GM18520 (cell line): Measurements from ENCODE around the gene MIEN1.
"Not testable (repeated sequence)": the region's sequence is repeated elsewhere in the genome, so short reads cannot be mapped to it uniquely, and the experiment has no call there.

Source experiments
- ATAC-seq: cut with Tn5 transposase; IDR thresholded peaks from one replicate; pipeline ENCODE4 v1.9.1; 2021; ENCODE audit not compliant: unreplicated experiment

MIEN1 gene

DNA sequence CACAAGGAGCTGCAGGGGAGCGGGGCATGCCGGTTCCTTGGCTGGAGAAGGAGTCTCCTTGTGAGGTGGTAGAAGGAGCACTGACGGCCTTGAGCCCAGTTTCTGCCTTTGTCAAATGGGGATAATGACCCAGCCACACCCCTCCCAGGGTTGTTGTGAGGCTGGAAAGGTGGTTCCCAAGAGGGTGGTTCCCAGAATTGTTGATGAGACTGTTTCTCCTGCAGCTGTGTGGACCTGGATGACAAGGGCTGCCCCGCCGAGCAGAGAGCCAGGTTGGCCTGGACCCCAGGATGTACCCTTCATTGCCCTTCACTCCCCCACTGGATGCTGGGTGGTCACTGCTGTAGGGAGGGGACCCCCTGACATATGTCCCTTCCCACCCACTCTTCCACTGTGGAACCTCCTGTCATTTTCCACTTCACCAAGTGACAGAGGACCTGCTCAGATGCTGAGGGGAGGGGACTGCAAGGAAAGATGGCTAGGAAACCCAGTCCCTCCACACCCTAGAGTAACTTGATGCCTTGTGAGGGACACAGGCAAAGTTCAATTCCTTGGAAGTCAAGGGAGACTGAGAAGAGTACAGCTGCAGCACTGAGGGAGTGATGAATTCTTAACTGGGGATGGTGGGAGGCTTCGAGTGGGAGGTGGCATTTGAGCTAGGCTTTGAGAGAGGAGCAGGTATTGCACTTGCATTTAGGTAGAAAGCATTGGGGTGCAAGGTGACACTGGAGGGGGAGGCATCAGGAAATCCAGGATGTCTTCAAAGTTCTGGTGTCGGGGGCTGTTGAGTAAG lies 10.6 kb downstream of the MIEN1 start:
- no peak for ATAC-seq

DNA sequence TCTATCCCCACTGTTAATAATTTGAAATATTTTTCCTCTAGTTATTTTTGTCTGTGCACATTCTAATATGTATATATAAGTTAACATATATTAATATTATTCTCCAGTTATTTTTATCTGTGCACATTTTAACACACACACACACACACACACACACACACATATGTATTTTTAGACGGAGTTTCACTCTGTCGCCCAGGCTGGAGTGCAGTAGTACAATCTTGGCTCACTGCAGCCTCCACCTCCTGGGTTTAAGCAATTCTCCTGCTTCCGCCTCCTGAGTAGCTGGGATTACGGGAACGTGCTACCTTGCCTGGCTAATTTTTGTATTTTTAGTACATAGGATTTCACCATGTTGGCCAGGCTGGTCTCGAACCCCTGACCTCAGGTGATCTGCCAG lies 12.7 kb downstream of the MIEN1 start:
- no peak for ATAC-seq

DNA sequence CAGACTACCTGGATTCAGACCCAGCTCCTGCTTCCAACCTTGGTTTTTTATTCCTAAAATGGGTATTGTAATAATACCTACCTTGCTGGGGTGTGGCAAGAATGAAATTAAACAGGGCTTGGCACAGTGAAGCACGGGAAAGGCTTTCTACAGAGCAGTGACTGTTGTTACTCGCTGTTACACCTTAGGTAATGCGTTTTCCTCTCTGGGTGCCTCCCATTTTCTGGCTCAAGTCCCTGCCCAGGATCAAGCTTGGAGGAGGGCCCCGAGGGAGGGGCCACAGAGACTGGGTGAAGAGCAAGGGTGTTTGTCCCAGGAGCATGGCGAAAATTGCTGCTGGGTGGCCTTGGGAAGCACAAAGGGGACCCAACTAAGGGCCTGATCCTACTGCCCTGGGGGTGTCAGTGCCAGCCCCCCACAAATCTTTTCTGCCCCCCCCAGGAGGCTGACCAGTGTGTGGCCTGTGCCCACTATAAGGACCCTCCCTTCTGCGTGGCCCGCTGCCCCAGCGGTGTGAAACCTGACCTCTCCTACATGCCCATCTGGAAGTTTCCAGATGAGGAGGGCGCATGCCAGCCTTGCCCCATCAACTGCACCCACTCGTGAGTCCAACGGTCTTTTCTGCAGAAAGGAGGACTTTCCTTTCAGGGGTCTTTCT lies 13.3 kb downstream of the MIEN1 start:
- no peak for ATAC-seq

DNA sequence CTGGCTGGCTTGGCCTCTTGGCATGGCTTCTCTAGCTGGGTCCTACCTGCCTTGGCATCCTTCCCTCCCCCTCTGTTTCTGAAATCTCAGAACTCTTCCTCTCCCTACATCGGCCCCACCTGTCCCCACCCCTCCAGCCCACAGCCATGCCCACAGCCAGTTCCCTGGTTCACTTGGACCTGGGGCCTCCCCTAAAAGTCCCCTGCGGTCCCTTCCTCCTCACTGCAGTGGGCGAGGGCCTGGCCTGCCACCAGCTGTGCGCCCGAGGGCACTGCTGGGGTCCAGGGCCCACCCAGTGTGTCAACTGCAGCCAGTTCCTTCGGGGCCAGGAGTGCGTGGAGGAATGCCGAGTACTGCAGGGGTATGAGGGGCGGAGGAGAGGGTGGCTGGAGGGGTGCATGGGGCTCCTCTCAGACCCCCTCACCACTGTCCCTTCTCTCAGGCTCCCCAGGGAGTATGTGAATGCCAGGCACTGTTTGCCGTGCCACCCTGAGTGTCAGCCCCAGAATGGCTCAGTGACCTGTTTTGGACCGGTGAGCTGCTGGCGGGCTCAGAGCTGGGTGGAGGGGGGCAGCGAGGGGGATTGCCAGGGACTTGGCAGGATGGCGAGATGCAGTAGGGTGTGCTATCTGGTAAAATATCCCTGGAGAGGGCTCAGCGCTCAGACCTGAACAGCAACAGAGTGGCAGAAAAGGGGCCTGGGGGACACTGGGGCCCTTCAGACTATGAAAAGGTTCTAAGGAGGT lies 14.1 kb downstream of the MIEN1 start:
- ATAC-seq = no peak

DNA sequence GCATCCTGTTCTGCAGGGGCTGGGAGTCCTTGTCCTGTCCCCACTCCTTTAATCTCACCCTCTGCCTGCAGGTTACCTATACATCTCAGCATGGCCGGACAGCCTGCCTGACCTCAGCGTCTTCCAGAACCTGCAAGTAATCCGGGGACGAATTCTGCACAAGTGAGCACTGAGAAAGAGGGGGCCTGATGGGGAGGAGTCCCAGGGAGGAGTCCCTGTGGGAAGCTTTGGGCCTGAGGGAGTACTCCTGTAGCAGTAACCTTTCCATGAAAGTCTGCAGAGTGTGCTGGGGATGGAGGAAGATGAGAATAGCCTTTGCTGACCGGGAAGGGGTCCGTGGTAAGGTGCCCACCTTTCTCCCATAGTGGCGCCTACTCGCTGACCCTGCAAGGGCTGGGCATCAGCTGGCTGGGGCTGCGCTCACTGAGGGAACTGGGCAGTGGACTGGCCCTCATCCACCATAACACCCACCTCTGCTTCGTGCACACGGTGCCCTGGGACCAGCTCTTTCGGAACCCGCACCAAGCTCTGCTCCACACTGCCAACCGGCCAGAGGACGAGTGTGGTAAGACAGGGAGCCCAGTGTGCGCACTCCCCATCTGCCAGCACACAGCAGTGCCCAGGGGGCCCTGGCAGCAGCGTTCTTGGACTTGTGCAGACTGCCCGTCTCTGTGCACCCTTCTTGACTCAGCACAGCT lies 14.8 kb downstream of the MIEN1 start:
- ATAC-seq = no peak

DNA sequence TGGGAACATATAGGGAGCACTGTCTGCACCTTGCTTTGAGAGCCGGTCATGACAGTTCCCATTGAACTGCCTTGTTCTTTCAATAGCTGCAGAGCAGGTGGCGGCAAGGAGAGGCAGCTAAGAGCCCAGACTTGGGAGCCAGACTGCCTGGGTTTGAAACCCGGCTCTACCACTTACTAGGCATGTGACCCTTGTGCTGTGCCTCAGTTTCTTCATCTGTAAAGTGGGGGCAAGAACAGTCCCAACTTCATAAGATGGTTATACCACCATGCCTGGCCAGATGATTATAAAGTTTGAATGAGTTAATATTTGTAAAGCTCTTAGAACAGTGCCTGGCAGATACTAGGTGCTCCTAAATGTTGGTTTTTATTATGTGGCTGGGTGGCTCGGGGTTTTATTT lies 16.1 kb downstream of the MIEN1 start:
- no peak for ATAC-seq

DNA sequence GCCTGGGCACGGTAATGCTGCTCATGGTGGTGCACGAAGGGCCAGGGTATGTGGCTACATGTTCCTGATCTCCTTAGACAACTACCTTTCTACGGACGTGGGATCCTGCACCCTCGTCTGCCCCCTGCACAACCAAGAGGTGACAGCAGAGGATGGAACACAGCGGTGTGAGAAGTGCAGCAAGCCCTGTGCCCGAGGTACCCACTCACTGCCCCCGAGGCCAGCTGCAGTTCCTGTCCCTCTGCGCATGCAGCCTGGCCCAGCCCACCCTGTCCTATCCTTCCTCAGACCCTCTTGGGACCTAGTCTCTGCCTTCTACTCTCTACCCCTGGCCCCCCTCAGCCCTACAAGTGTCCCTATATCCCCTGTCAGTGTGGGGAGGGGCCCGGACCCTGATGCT lies 18.5 kb downstream of the MIEN1 start:
- no peak for ATAC-seq

DNA sequence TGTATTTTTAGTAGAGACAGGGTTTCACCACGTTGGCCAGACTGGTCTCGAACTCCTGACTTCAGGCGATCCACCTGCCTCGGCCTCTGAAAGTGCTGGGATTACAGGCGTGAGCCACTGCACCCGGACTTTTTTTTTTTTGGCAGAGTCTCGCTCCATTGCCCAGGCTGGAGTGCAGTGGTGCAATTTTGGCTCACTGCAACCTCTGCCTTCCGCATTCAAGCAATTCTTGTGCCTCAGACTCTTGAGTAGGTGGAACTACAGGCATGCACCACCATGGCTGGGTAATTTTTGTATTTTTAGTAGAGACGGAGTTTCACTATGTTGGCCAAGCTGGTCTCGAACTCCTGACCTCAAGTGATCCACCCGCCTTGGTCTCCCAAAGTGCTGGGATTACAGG lies 19.3 kb downstream of the MIEN1 start:
- not testable (repeated sequence) for ATAC-seq

DNA sequence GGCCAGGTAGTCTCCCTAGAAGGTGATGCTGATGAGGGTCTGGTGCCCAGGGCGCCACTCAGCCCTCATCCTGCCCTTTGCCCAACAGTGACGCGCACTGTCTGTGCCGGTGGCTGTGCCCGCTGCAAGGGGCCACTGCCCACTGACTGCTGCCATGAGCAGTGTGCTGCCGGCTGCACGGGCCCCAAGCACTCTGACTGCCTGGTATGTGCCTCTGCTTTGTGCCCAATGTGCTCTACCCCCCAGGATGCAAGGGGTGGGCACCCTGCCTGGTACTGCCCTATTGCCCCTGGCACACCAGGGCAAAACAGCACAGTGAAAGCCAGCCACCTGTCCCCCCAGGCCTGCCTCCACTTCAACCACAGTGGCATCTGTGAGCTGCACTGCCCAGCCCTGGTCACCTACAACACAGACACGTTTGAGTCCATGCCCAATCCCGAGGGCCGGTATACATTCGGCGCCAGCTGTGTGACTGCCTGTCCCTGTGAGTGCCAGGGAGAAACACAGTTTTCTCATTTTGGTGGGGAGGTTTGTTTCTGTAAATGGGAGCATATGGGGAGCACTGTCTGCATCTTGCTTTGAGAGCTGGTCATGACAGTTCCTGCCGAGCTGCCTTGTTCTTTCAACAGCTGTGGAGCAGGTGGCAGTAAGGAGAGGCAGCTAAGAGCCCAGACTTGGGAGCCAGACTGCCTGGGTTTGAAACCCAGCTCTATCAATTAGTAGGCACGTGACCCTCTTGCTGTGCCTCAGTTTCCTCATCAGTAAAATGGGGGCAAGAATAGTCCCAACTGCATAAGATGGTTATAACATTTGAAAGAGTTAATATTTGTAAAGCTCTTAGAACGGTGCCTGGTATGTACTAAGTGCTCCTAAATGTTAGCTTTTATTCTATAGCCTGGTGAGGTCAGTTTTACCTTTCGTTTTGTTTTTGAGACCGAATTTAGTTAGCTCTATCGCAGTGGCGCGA lies 20.1 kb downstream of the MIEN1 start:
- no peak for ATAC-seq

DNA sequence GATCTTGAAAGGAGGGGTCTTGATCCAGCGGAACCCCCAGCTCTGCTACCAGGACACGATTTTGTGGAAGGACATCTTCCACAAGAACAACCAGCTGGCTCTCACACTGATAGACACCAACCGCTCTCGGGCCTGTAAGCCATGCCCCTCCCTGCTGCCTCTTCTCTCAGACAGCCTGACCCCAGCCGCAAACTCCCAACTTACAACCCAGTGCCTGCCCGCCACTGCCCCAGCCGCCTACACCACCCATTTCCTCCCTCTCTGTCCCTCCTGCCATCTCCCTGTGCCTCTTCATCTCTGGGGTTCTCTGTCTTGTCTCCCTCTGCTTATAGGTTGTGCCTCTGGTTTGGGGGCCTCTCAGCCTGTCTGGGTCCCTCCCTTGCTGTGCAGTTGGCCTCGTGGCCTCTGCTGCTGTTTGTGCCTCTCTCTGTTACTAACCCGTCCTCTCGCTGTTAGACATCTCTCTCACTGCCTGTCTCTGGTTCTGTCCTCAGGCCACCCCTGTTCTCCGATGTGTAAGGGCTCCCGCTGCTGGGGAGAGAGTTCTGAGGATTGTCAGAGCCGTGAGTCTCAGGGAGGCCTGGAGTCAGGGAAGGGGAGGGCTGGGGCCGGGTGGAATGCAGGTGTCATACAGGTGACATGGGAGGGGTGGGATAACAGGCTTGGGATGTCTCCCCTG lies 20.9 kb downstream of the MIEN1 start:
- no peak for ATAC-seq

DNA sequence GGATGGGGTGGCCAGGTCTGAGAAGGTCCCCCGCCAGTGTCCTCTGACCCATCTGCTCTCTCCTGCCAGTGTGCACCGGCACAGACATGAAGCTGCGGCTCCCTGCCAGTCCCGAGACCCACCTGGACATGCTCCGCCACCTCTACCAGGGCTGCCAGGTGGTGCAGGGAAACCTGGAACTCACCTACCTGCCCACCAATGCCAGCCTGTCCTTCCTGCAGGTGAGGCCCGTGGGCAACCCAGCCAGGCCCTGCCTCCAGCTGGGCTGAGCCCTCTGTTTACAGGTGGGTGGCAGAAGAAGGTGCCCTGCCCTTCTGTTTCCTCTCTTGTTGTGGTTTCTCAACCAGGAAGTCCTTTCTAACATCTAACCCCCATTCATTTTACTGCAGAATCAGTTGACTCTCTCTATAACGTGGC lies 23.4 kb downstream of the MIEN1 start:
- no peak for ATAC-seq

DNA sequence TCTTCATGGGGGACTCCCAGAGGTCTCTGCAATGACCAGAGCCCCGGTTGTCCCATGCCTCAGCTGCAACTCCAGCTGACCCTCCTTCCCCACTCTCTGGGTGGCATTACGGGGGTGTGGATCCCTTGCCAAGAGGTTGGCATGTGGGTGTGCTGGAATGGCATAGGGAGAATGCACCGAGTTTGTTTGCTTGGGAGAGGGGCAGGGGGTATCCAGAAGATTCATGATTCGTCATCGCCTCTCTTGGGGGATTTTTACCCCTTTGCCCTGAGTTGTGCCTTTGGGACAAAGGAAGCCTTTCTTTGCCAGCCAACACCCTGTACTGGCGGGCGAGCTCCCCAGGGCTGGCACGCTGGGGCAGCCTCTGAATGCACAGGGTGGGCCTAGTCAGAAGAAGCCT lies 23.9 kb downstream of the MIEN1 start:
- ATAC-seq = no peak

DNA sequence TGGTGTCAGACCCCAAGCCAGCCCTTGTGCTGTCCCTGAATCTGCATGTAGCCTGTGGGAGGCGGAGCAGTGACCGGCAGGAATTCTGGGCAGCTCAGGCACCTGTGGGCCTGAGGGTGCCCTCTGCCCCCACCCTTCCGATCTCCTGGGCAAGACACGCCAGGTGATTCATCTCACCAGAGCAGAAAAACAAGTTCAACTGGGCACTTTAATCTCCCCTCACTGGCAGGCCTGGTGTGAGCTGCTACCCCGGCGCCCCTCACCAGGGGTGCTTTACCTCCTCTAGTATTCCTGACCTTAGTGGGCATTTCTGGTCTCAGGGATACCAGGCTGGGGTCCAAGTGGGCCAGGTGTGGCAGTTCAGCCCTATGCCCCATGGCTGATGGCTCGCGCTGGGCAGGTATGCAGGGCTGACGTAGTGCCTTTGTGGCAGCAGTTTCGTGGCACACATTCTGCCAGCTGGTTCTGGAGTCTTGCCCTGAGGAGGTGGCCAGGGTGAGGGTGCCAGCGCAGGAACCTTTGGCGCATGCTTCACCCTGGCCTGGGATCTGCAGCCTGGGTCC lies 24.5 kb downstream of the MIEN1 start:
- ATAC-seq = no peak

DNA sequence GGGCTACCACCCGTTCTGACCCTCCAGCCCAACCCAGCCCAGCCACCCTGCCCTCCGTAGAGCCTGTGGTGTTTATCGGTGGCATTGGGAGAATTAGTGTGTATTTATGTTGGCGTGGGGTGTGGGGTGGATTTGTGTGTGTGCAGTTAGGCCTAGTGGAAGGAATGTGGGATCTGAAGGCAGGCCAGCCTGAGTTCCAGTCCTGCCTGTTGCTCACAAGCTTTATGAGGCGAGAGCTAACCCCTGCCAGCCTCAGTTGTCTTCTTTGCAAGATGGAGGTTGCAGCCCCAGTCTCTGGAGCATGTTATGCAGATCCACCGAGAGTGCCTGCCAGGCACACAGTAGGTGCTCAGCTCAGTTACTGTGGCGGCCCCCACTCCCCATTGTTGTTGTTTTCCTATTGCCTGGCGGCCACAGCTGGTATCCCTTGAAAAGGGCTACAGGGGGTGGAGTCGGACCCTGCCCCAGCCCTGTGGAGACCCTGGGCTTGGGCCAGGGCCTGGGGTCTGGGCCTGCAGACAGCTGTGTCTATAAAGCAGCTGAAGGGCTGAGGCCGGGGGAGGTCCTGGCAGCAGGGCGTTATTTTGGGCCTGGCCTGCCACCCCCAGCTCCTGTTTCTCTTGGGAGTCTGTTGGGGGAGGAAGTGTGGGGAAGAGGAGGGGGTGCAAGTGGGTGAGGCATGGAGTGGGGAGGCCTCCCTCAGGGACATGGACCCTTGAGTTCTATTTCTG lies 25.3 kb downstream of the MIEN1 start:
- no peak for ATAC-seq

DNA sequence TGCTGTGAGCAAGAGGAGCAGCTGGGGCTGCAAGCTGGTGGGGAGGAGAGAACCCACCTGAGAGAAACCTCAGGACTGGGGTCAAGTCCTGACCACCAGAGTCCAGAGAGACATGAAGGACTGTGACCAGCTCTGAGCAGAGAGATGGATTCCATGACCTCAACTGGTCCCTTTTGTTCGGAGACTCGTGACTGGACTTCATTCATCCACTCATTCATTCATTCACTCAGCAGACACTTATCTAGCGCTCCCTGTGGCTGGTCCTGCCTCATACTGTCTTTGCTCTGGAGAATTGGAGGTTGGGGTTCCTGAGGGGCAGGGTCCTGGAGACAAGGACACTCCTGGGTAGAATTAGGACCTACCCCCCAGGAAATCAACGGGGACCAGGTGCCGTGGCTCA lies 26.4 kb downstream of the MIEN1 start:
- no peak for ATAC-seq

DNA sequence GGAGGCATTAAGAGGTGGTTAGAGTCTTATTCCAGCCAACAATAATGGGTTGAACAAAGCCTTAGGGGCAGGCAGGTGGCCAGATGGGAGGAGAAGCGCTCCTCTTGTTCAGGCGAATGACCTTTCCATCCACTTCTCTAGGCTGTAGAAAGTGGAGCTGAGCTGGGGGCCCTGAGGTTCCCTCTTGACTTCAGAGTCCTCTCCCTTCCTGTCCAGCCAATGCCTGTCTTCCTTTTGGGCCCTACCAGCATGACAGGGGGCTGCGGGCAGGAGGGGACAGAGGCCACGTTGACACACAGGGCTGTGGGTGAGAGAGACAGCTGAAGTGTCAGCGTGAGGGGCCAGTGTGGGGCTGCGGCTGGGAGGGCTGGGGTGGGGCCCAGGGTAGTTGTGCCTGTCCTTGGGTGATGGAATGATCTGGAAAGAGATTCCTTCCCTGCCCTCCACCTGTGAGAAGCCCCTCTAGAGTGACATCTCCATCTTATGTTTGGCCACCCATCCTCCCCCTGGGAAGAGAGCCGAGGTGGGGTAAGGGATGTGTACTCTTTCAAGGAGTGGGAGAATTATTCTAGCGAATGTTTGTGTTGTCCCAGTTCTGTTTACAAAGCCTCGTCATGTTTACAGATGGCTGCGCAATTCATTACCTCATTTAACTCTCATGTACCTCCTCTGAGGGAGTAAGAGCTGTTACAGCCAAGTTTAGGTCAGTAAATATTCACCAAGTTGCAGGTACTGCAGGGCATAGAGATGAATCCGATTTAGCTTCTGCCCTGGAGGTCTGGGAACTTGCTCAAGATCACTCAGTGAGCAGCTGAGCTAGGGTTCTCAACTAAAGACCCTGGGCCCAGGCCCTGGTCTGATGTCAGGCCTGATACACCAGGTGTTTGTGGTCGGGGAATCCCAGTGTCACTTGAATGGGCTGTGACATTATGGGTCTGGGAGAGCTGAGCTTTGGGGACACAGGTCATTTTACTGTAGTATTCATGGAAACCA lies 27.1 kb downstream of the MIEN1 start:
- no peak for ATAC-seq

DNA sequence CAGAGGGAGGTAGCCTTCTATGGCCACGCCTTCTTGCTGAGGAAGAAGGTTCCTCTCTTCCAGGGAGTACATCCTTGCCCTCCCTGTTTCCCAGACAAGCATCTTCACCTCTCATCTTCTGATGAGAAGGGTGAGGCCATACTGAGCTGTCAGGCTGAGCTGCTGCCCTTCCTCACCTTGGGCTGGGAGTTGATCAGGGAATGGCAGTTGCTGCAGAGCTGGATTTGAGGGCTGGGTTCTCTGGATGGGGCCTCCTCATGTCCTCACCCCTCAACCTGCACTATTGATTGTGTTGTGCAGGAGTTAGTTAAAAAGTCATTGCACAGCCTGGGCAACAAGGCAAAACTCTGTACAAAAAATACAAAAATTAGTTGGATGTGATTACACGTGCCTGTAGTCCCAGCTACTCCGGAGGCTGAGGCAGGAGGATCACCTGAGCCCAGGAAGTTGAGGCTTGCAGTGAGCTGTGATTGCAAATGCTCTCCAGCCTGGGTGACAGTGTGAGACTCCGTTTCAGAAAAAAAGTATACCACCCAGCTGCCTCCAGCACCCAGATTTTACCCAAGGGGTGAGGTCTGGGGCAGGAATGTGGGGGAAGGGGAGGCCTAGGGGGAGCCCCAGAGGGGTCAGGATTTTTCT lies 28.4 kb downstream of the MIEN1 start:
- no peak for ATAC-seq
